SKM-1 treated with dmso at 0.1 percent for 144 hours (cell line): ENCODE measurements around the gene CCNH.
A peak's percentile ranks its signal among the peaks of the same experiment; 100 is the strongest.

Experiments
- DNase-seq: peaks from one replicate; lab custom pipeline; 2025; ENCODE audit not compliant: unreplicated experiment; lab: John Stamatoyannopoulos, UW

CCNH gene

DNA sequence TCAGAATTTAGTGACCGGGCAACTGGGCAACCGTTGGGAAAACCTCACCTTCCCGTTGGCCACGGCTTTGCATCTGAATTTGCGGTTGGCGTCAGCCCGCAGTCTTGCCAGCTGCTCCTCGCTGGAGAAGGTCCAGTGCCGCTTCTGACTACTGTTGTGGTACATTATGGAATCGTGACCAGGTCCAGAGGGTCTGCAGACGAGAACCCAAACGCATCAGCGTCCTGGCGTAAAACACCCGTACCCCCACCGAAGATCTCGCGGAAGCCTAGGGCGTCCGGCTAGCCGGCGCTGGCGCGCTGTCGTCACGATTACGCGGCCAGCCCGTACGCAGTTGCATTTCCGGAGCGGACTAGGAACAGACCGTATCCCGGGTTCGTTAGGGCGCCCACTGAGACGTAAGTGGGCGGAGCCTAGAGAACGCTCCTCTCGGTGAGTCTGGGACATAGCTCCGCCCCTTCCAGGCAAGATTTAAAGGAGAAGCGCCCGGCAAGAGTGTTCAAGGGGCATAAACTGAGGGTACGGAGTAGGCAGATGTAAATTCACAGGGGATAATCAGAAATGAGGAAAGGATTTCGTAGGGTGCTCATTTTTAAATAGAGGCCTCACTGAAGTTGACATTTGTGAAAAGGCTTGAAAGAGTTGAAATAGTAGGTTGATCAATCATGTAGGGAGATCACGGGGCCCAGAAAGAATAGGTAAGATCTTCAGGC is at the start of gene CCNH:
TSS of gene CCNH (minus strand) at position 301 of the 713 bp plus-strand sequence. CDS start at position 165, 136 bp downstream.
- peak; percentile 98 for DNase-seq

DNA sequence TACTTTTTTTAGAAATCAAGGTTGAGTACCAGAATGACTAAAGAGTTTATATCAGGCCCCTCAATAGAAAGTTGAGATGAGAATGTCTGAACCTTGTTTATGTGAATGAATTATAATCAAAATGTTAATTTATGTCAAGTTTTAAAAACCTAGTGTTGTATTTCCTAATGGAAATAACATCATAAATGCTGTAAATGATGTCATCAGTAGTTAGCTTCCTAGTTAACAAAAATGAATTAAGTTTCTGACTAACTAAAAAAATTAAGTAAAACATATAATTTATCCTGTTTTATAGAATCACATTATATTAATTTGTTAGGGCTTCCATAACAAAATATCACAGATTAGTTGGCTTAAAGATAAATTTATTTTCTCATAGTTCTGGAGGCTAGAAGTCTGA is 45.0 kb upstream of the CCNH start:
- no peak for DNase-seq

DNA sequence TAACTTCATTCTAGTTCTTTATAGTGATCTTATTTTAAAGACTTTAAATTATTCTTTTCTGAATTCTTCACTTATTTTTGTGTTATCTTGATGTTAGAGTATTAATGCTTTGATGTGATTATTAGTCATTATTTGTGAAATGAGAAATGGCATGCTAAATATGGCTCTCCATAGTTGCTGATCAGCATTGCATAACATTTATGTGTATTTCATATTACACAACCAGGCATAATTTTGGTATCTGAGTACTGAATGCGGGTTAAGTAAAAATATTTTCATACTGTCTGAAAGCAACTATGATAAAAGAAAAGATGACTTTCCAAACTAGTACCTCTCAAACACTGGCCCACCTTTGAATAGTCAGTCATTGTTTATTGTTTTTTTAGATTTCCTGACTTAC is 41.1 kb upstream of the CCNH start:
- no peak for DNase-seq

DNA sequence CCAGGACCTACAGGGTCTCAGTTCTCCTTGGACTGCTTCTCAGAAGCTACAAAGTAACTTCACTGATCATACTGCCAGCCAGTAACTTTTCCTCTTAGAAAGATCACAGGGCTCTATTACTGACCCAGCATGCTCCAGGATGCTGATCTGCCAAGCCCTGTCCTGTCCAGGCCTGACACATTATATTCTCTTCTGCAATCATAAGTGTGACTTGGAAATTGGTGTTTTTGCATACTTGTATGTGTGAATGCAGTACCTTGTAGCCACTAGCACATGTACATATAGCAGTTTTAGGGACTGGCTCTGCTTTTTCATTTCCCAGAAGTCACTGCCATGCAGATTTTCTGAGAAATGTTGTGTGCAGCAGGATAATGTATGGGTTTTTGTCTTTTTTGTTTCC is 40.1 kb upstream of the CCNH start:
- no peak for DNase-seq

DNA sequence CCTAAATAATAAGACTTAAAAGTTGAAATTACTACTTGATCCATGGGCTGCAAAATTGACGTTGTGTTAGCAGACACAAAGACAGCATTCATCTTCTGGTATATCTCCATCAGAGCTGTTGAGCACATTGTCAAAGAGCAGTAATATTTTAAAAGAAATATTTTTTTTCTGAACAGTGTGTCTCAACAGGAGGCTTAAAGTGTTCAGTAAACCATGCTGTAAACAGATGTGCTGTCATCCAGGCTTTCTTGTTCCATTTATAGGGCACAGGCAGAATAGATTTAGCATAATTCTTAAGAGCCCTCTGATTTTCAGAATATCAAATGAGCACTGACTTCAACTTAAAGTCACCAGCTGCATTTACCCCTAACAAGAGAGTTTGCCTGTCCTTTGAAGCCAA is 29.7 kb upstream of the CCNH start:
- no peak for DNase-seq

DNA sequence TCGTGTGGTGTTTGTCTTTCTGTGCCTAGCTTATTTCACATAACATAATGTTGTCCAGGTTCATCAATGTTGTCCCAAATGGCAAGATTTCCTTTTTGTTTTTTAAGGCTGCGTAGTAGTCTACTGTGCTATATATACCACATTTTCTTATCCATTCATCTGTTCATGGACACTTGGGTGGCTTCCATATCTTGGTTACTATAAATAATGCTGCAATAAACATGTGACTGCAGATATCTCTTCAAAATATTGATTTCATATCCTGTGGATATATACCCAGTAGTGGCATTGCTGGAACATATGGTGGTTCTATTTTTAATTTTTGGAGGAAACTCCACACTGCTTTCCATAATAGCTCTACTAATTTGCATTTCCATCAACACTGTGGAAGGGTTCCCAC is 25.5 kb upstream of the CCNH start:
- DNase-seq: no peak

DNA sequence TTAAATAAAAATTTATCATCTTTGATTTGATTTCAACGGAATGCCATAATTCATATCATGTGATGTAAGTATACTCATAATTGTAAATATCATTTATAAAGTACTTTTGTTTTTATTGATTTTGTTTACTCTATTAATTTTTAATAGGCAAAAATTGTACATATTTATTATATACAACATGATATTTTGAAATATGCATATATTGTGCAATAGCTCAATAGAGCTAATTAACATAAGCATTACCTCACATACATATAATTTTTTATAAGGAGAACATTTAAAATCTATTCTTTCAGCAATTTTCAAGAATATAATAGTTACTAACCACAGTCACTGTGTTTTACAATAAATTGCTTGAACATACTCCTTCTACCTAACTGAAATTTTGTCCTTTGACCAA is 25.0 kb upstream of the CCNH start:
- DNase-seq: no peak

DNA sequence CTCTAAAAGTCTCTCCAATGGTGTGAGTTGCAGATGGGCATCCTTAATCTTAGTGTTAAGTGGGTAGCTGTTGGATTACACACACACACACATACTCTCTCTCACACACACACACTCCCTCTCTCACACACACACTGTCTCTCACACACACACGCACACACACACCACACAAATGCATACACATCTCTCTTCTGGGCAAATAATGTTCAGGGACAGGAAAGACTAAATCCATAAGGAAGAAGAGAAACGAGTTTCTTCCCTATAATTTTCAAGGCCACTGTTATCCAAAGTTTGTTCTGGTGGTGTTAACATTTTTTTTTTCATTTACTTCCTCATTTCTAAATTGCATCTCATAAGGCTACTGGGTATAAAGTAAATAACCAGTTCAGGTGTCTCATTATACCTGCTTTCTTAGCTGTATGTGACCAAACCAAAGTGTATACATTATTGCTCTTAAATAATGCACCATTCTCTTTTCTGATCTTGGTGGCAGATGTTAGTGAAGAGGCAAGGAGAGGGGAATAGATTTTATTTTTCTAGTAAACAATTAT is 22.5 kb upstream of the CCNH start:
- DNase-seq: no peak

DNA sequence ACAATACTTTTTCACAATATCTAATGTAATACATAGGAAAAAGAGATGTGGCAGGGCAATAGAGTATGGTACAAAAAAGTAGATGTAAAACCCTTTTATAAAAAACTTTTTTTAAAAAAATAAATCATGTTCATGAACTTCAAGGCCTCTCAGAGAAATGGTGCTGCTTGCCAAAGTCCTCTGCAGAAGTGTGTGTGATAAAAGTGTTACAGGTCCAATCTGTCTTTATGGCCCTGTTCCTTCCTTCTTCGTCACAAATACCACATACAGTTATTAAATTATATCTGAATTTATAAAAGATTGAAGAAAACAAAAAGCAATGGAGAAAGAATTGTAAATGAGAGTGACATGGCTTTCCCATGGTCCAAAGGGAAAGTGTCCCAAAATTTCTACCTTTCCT is 21.7 kb upstream of the CCNH start:
- no peak for DNase-seq

DNA sequence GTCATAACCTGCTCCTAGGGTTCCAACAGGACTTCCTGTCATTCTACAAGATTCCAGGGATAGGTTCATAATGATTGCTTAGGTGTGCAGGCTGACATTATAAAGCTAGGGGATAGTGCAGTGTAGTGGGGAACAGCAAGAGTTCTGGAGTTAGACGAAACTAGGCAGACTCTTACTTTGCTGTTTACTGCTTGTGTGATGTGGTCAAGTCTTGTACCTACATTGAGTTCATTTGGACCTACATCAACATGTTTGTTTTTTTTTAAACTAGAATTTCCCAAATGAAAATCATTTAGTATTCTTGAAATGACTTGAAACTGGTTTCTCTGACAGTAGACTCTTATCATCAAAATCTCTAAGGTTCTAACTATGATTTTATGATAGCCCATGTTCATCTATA is 21.2 kb upstream of the CCNH start:
- no peak for DNase-seq

DNA sequence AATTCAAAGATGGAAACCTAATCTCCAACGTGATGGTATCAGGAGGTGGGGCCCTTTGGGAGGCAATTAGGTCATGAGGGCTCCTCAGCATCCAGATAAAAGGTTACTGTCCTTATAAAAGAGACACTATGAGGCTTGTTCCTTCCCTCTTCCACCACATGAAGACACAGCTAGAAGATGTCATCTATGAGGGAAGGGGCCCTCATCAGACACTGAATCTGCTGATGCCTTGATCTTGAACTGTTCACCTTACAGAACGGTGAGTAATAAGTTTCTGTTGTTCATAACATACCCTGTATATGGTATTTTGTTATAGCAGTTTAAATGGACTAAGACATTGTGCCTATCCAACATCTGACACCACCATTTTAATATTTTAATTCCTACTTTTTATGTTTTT is 19.7 kb upstream of the CCNH start:
- DNase-seq: no peak

DNA sequence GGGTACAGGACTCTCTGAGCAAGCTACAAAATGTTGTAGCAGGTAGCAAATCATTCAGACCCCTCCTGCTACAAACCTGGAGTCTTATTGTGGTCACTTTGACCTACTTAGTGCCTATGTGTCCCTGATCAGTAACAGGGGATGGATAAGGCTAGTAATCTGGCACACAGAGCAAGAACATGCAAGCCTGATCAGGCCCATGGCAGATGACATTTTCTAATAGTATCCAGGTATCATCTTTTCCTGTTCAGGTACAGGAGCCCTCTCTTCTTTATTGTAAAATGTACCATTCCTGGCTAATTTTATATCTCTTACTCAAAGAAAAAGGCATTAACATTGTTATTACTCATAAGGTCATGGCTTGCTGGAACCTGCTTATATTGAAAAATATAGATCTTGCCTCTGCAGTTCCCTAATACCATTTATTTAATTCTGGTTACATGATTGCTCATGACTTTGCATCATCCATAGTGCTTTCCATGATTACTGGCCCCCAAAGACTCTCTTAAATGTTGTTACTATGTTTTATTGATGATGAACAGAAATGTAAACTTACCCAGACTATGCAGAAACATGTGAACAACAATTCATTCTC is 18.2 kb upstream of the CCNH start:
- DNase-seq: no peak

DNA sequence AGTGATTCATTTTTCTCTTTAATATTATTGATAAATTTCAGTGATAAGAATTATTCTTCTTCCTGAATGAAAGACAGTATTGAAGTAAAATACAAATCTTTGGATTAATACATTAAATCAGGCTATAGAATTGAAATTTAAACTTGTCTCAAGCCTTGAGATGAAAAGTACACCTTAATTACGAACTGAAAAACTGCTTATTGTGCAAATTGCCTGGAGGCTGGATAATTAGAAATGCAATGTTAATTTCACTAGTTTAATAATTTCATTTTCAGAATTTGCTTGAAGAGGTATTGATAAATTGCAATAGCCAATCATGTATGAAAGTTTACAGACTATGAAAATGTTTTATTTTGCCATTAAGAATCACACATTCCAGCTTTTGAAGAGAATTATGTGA is 11.0 kb upstream of the CCNH start:
- no peak for DNase-seq

DNA sequence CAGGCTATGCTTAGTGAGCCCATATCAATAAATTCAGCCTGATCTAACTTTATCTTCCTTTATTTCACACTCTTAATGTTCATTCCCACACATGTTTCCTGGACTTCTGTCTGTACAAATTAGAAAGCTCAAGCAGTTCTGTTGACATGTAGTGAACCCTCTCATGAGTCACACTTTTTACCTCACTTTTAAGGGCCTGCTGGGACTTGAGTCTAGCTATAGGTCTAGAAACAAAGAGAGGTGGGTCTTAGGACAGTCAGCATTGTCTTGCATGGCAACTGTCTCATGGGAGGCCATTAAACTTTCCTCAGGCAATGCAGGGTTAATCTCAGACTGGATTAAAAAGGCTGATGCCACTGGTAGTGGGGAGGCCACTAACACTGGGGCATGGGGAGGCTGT is 8.6 kb upstream of the CCNH start:
- no peak for DNase-seq

DNA sequence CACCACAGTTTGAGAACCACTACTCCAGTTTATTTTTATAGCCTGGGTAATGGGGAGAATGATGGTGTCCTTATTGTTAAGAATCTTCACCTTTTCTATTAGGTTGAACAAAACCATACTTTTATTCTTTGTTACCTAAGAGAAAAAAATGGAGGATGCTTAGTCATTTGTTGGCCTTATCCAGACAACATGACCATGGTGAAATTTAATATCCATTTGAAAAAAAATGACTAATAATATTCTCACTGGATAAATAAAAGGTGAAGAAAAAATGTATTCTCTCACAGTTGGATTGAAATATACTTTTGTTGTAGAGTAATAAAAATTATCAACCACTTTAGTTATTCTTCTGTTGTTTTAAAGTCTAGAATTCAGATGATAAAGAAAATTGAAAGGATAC is 5.8 kb upstream of the CCNH start:
- no peak for DNase-seq

DNA sequence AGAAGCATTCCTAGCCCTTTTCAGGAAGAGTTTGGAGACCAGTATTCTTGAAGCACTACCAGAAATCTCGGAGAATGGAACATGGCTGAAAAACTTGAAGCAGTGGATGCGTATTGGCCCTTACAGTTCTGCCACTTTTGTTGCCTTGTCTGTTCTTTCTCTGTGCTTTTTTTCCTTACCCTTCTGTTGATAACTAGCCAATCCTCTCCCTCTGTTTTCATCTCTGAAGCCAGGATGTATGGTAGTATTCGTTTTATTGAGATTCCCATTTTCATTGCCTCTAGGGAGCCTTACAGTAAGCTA is 564 bp upstream of the CCNH start:
- no peak for DNase-seq

DNA sequence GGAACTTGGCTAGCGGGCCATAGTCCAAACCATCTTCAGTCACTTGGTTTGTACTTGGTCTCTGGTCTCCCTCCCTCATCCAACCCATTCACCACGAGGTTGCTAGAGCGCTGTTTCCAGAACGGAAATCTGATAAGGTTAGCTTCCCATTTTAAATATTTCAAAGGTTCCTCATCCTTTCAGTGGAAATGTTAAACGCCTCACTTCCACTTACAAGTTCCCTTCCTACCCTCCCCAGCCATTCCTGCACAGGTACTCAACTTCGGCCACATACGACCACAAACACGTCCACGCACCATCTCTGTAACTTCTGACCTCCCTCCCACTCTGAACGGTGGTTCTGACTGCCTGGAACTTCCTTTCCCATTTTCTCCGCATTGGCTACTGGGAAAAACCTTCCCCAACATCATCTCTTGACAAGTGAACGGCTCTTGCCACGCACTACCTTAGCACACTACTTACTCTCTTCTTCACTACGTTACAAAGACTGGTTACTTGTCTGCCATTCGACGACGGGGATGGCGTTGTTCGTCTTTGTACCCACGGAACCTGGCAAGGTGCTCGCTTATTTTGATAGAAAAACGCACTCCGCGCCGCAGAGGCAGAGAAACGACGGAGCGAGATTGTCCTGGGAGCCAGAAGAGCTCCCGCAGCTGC is 629 bp downstream of the CCNH start:
- DNase-seq: peak; percentile 59

DNA sequence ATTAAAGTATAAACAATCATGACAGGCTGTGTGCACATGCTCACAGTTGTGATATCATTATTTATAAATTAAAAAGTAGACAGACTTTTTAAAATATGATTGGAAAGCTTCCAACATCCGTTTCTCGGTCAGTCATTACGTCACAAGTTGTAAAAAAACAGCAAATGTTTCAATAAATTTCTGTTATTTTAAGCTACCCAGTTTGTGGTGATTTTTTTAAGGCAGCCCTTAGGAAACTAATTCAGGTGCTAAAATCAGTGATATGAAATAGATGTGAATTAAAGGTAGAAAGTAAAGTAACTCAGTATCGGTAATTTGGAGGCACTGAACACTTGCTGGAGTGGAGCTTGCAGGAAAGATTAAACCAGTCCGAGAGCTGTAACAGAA is 1.2 kb downstream of the CCNH start:
- no peak for DNase-seq

DNA sequence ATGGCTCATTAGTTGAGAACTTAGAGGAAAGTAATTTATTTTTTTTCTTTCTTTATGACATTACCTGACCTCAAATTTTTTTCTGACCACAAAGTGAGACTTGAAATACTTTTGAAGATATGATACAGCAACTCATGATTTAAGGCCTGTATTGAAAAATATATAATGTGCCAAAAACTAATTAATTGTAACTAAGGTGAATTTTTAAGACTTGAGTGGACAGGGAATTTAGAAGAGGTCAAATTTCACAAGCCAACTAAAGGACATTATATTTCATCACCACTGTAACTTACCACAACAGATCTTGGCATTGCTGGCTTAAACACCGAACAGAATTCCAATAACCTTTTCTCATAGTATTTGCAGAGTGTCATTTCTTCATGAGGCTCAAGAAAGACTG is 1.8 kb downstream of the CCNH start:
- DNase-seq: no peak

DNA sequence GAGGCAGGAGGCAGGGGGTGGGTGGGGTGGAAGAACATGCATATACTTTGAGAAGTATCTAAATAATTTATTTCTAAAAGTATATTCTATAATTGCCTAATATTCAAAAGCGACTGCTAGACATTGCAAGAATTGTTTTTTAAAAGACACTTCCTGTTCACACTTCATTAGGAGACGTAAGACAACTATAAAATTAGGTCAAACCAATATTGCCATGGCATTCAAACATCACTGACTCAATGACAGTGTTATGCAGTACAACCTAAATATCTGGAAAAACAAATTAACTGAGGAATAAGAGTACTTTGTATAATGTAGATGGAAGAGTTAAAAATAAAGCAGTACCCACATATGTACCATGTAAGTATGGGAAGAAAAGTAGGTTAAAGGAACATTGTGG is 4.5 kb downstream of the CCNH start:
- no peak for DNase-seq

DNA sequence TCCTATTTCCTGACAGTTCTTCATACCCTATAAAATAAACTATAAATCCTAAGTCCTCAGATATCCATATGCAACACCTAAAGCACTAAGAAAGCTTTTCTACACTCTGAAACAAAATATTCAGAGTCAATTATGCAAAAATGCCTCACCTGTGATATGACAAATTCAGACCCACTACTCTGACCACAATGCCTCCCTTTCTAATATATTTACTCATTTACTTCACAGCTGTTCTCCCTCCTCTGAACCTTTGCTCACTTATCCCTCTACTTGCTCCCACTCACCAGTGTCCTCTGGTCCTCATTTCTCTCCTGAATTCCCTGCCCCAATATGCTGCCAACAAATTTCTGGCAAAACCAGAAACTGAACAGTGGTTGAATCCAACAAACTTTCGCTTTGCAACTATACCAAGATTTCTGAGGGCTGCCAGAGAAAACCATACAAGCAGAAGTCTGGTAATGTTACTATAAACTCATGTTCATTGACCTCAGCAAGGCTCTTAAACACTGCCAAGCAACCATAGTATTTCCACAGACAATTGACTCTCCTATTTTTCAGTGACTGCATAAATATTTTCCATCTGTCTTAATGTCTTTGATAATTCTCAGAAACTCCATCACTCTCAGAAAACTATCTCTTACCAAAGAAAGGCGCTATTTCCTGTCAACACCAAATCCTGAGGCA is 7.1 kb downstream of the CCNH start:
- DNase-seq: no peak

DNA sequence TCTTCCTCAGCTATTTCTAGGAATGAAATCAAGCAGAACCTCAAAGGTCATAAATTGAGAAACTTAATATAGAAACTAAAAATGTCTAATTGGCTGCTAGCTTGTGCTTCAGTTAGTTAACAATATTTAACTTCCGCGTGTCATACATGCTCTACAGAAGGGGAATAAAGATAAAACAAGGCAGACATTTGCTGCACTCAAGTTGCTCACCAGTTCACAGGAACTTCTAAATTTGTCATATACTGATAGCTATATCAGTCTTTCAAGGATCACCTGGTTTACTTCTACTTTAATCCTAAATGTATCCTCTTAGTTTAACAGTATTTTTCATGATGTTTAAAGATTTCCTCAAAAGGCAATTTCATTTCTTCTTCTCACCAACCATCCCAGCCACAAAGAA is 8.4 kb downstream of the CCNH start:
- no peak for DNase-seq
